ENCODE results near the gene SLC22A1. TPM values are rescaled to one million over a fixed set of nuclear protein-coding genes. Genes with fewer than 3 reads are reported as not detected.

Gene SLC22A1
- total RNA-seq, 1 donor: 0.86 TPM

DNA sequence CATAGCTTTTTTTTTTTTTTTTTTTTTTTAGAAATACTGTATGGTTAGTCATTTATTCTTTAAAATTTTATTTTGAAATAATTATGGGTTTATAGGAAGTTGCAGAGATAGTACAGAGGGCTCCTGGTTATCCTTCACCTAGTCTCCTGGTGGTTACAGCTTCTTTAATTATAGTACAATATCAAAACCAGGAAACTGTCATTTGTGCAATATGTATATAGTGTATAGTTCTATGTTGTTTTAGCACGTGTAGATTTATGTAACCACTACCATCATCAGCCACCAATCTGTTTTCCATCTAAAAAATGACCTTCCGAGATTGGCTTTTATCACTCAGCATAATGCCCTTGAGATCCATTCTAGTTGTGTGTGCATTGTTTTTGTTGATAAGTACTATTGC, 82.3 kb downstream of the SLC22A1 start:
- no peak for DNase-seq (ENCODE audit: low read depth)
- H3K4me3 ChIP-seq (ENCODE audit: low read depth, low read length): no peak overlapping the region
- TF ChIP-seq, protein P1, sequence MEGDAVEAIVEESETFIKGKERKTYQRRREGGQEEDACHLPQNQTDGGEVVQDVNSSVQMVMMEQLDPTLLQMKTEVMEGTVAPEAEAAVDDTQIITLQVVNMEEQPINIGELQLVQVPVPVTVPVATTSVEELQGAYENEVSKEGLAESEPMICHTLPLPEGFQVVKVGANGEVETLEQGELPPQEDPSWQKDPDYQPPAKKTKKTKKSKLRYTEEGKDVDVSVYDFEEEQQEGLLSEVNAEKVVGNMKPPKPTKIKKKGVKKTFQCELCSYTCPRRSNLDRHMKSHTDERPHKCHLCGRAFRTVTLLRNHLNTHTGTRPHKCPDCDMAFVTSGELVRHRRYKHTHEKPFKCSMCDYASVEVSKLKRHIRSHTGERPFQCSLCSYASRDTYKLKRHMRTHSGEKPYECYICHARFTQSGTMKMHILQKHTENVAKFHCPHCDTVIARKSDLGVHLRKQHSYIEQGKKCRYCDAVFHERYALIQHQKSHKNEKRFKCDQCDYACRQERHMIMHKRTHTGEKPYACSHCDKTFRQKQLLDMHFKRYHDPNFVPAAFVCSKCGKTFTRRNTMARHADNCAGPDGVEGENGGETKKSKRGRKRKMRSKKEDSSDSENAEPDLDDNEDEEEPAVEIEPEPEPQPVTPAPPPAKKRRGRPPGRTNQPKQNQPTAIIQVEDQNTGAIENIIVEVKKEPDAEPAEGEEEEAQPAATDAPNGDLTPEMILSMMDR (IDR thresholded peaks at IDR 0.05; ENCODE audit: insufficient read depth, low read depth, low read length): no peak

DNA sequence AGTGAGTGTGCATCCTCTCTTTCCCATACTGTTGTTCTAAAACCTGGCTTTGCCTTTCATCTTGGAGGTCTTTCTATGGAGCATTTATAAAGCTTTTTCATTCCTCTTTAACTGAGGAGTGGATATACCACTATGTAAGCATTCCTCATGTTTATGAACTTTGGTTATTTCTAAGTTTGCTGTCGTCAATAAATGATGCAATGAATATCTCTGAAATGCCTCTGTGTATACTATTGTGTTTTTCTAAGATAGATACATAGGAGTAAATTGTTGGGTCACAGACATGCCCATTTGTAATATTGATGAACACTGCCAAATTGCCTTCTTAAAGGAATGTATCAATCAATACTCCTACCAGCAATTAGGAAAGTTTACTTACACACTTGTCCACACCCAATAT, 83.1 kb downstream of the SLC22A1 start:
- TF ChIP-seq, protein P1 (IDR thresholded peaks at IDR 0.05; ENCODE audit: insufficient read depth, low read depth, low read length): no peak
- no peak for DNase-seq (ENCODE audit: low read depth)
- no peak overlapping the region for H3K4me3 ChIP-seq (ENCODE audit: low read depth, low read length)

GRCh38 chr6:160207618-160208017, 86.0 kb downstream of the SLC22A1 start:
- TF ChIP-seq, protein P1 (IDR thresholded peaks at IDR 0.05; ENCODE audit: insufficient read depth, low read depth, low read length): no peak
- H3K4me3 ChIP-seq (ENCODE audit: low read depth, low read length): no peak overlapping the region
- no peak for DNase-seq (ENCODE audit: low read depth)

Small RNA genes lying within 50 kb of the gene (small RNA-seq; reads per million reads assigned to genes)
- not detected for gene AL645733.1

Other genes starting within 250 kb of the SLC22A1 start
- not detected in 2 replicates for gene MAS1, start 230.8 kb upstream of the SLC22A1 start, total RNA-seq
- gene IGF2R, start 152.7 kb upstream of the SLC22A1 start, total RNA-seq: 130 and 132 TPM in 2 replicates
- gene SLC22A2, start 137.0 kb downstream of the SLC22A1 start, total RNA-seq: under 0.01 TPM in 2 replicates
- gene SLC22A3, start 226.6 kb downstream of the SLC22A1 start, total RNA-seq: 1.3 and 10.0 TPM in 2 replicates